Measurements from ENCODE around the gene KANK2.

KANK2 gene

GRCh38 chr19:11208561-11209471, 11.5 kb upstream of the KANK2 start:
- no peak overlapping the region for H3K27ac ChIP-seq (ENCODE audit: low read depth, low read length)
- no peaks in the 10 kb centered on the region for H3F3A ChIP-seq (ENCODE audit: control insufficient read depth, insufficient read depth)
- H3K27me3 ChIP-seq (ENCODE audit: control insufficient read depth, low read length): no peaks in the 10 kb centered on the region
- no peaks in the 10 kb centered on the region for H3K79me2 ChIP-seq (ENCODE audit: control insufficient read depth, low read length)
- H3K4me1 ChIP-seq (ENCODE audit: control insufficient read depth, low read length): peaks cover 6% of the 10 kb centered on the region
- TF ChIP-seq EZH2phosphoT487 (IDR thresholded peaks at IDR 0.05; ENCODE audit: borderline replicate concordance, low read length): no peak
- TF ChIP-seq CTCF (IDR thresholded peaks at IDR 0.05; ENCODE audit: low read depth, low read length, poor library complexity, severe bottlenecking): no peak
- no peak overlapping the region for H3K4me2 ChIP-seq (ENCODE audit: low read length)
- H3K9me2 ChIP-seq (replicated peaks; ENCODE audit: control insufficient read depth, low read length): no peaks in the 10 kb centered on the region
- no peaks in the 10 kb centered on the region for H4K20me1 ChIP-seq (ENCODE audit: control insufficient read depth, insufficient read depth, low read depth, low read length)
- H3K36me3 ChIP-seq (ENCODE audit: control insufficient read depth, low read length): peaks cover 7% of the 10 kb centered on the region; the same call in 1 of the 2 replicates
- H3K9me3 ChIP-seq (ENCODE audit: control insufficient read depth, insufficient read depth, low read length): peaks cover 8% of the 10 kb centered on the region; the same call in 1 of the 2 replicates
- no peak overlapping the region for H3K4me3 ChIP-seq (ENCODE audit: low read length)

- H4K20me1 ChIP-seq (ENCODE audit: control insufficient read depth, insufficient read depth, low read depth, low read length): no peaks in the 10 kb centered on the region
- H3K4me2 ChIP-seq (ENCODE audit: low read length): no peak overlapping the region
- H3K9me2 ChIP-seq (replicated peaks; ENCODE audit: control insufficient read depth, low read length): no peaks in the 10 kb centered on the region
- H3K27ac ChIP-seq (ENCODE audit: low read depth, low read length): no peak overlapping the region
- H3K36me3 ChIP-seq (ENCODE audit: control insufficient read depth, low read length): peaks cover 7% of the 10 kb centered on the region; the same call in 1 of the 2 replicates
- no peaks in the 10 kb centered on the region for H3F3A ChIP-seq (ENCODE audit: control insufficient read depth, insufficient read depth)
- peaks cover 8% of the 10 kb centered on the region; the same call in 1 of the 2 replicates for H3K9me3 ChIP-seq (ENCODE audit: control insufficient read depth, insufficient read depth, low read length)
- no peaks in the 10 kb centered on the region for H3K27me3 ChIP-seq (ENCODE audit: control insufficient read depth, low read length)
- TF ChIP-seq EZH2phosphoT487 (IDR thresholded peaks at IDR 0.05; ENCODE audit: borderline replicate concordance, low read length) (no peak), CTCF (IDR thresholded peaks at IDR 0.05; ENCODE audit: low read depth, low read length, poor library complexity, severe bottlenecking) (no peak)
- no peak overlapping the region for H3K4me3 ChIP-seq (ENCODE audit: low read length)
- H3K4me1 ChIP-seq (ENCODE audit: control insufficient read depth, low read length): peaks cover 13% of the 10 kb centered on the region
- no peaks in the 10 kb centered on the region for H3K79me2 ChIP-seq (ENCODE audit: control insufficient read depth, low read length)
Measured at GRCh38 chr19:11205939-11206570, 8.7 kb upstream of the KANK2 start.

- H3K9me3 ChIP-seq (ENCODE audit: control insufficient read depth, insufficient read depth, low read length): peaks cover 2% of the 10 kb centered on the region; the same call in 1 of the 2 replicates
- peaks cover 13% of the 10 kb centered on the region for H3K4me1 ChIP-seq (ENCODE audit: control insufficient read depth, low read length)
- no peaks in the 10 kb centered on the region for H3K79me2 ChIP-seq (ENCODE audit: control insufficient read depth, low read length)
- H3K36me3 ChIP-seq (ENCODE audit: control insufficient read depth, low read length): peaks cover 1% of the 10 kb centered on the region; the same call in 1 of the 2 replicates
- no peak overlapping the region for H3K27ac ChIP-seq (ENCODE audit: low read depth, low read length)
- no peaks in the 10 kb centered on the region for H3F3A ChIP-seq (ENCODE audit: control insufficient read depth, insufficient read depth)
- no peaks in the 10 kb centered on the region for H4K20me1 ChIP-seq (ENCODE audit: control insufficient read depth, insufficient read depth, low read depth, low read length)
- TF ChIP-seq EZH2phosphoT487 (IDR thresholded peaks at IDR 0.05; ENCODE audit: borderline replicate concordance, low read length) (no peak), CTCF (IDR thresholded peaks at IDR 0.05; ENCODE audit: low read depth, low read length, poor library complexity, severe bottlenecking) (no peak)
- no peak overlapping the region for H3K4me2 ChIP-seq (ENCODE audit: low read length)
- no peak overlapping the region for H3K4me3 ChIP-seq (ENCODE audit: low read length)
- no peaks in the 10 kb centered on the region for H3K27me3 ChIP-seq (ENCODE audit: control insufficient read depth, low read length)
- H3K9me2 ChIP-seq (replicated peaks; ENCODE audit: control insufficient read depth, low read length): no peaks in the 10 kb centered on the region
Measured at GRCh38 chr19:11204943-11205349, 7.6 kb upstream of the KANK2 start.
